IPS-20b (cell line): ENCODE data around the gene PDGFRB.

Experiments
- H3K27ac ChIP-seq: one replicate; pipeline ENCODE4 v1.5.1; 2013; ENCODE audit warnings: low read length
- H3K27me3 ChIP-seq: 2 replicates; pipeline ENCODE4 v1.6.1; 2013; ENCODE audit warnings: mild to moderate bottlenecking, low read length, inconsistent platforms; ENCODE audit not compliant: insufficient read depth
- H3K36me3 ChIP-seq: 2 replicates; pipeline ENCODE4 v1.6.1; 2013; ENCODE audit warnings: low read depth, mild to moderate bottlenecking, inconsistent platforms, low read length, moderate library complexity; ENCODE audit not compliant: insufficient read depth
- H3K4me1 ChIP-seq: 2 replicates; pipeline ENCODE4 v1.6.1; 2013; ENCODE audit warnings: mild to moderate bottlenecking, control low read depth, inconsistent platforms, low read length, moderate library complexity; ENCODE audit not compliant: insufficient read depth
- H3K4me3 ChIP-seq: 2 replicates; pipeline ENCODE4 v1.5.1; 2013; ENCODE audit warnings: mild to moderate bottlenecking, low read length, inconsistent platforms
- H3K9ac ChIP-seq: 2 replicates; pipeline ENCODE4 v1.6.1; 2013; ENCODE audit warnings: low read depth, mild to moderate bottlenecking, inconsistent platforms, low read length, moderate library complexity
- H3K9me3 ChIP-seq: 2 replicates; pipeline ENCODE4 v1.6.1; 2013; ENCODE audit warnings: mild to moderate bottlenecking, low read depth, low read length, inconsistent platforms; ENCODE audit not compliant: insufficient read depth

PDGFRB gene

GRCh38 chr5:150159741-150160179 lies 4.1 kb upstream of the PDGFRB start:
- Histone ChIP-seq H3K27ac (no peak overlapping the region), H3K4me3 (no peak overlapping the region)

GRCh38 chr5:150159031-150159430 lies 3.4 kb upstream of the PDGFRB start:
- Histone ChIP-seq H3K27ac (no peak overlapping the region), H3K9ac (no peak overlapping the region), H3K36me3 (no peaks in the 10 kb centered on the region), H3K27me3 (peaks cover 14% of the 10 kb centered on the region), H3K4me3 (no peak overlapping the region), H3K9me3 (no peaks in the 10 kb centered on the region), H3K4me1 (peaks cover 11% of the 10 kb centered on the region; the same call in 1 of the 2 replicates)

More at GRCh38 chr5:150159741-150160179, 4.1 kb upstream of the PDGFRB start:
- Histone ChIP-seq H3K27me3 (peaks cover 22% of the 10 kb centered on the region), H3K9ac (no peak overlapping the region), H3K4me1 (peaks cover 6% of the 10 kb centered on the region; the same call in 1 of the 2 replicates), H3K9me3 (no peaks in the 10 kb centered on the region), H3K36me3 (no peaks in the 10 kb centered on the region)

GRCh38 chr5:150158170-150158949 lies 2.7 kb upstream of the PDGFRB start:
- Histone ChIP-seq H3K27me3 (peaks cover 8% of the 10 kb centered on the region), H3K4me1 (peaks cover 13% of the 10 kb centered on the region), H3K36me3 (no peaks in the 10 kb centered on the region), H3K27ac (no peak overlapping the region), H3K9me3 (no peaks in the 10 kb centered on the region), H3K4me3 (no peak overlapping the region), H3K9ac (no peak overlapping the region)

DNA sequence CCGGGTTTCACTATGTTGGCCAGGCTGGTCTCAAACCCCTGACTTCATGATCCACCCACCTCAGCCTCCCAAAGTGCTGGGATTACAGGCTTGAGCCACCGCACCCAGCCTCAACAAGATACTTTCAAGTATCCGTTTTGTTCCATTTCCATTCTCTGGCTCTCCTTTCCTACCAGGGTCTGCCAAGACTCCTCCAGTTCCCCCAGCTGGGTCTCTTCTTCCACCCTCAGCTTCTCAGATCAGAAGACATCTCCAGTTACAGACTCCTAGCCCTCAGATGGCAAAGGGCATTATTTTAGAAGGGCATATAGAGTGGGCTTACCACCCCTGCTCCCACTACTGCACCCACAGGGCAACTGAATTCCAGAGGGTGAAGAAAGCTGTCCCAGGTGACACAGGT lies 1.5 kb upstream of the PDGFRB start:
- H3K9me3 ChIP-seq: no peaks in the 10 kb centered on the region
- H3K4me1 ChIP-seq: peaks cover 15% of the 10 kb centered on the region
- H3K9ac ChIP-seq: no peak overlapping the region
- H3K27ac ChIP-seq: no peak overlapping the region
- 0 out of 2 replicates have a peak, but pooled peaks cover under 1% of the 10 kb centered on the region for H3K27me3 ChIP-seq
- no peaks in the 10 kb centered on the region for H3K36me3 ChIP-seq
- H3K4me3 ChIP-seq: no peak overlapping the region

DNA sequence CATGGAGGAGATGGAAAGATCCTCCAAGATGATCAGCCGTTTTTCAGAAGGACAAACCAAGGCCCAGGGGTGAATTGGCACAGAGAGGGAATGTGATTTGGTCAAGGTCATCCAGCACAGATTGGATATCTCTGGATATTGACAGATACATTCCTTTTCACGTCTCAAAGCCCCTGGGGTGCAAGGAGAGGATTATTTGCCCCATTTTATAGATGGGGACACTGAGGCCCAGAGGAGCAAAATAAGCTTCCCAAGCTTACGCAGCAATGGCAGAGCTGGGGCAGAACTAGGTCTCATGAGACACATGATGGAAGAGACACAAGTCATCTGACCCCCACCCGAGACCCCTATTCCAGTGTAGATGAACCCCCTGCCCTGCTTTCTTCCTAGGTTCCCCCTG lies 895 bp upstream of the PDGFRB start:
- Histone ChIP-seq H3K36me3 (no peaks in the 10 kb centered on the region), H3K4me1 (peaks cover 15% of the 10 kb centered on the region), H3K4me3 (no peak overlapping the region), H3K27ac (no peak overlapping the region), H3K9me3 (no peaks in the 10 kb centered on the region), H3K27me3 (no peaks in the 10 kb centered on the region), H3K9ac (no peak overlapping the region)

DNA sequence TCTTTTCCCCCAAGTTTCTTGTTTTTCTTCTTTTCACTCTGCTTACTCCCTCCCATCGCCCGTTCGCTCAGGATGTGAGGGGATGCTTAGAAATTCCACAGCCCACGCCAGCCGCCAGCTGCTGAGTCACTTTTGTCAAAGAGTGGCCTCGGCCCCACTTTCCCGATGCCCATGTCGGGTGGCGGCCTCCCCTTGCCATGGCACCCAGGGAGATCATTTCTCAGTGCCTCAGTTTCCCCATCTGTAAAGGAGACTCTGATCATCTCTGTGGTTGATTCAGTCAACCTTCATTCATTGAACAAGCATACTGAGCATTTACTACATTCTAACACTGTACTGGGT lies 353 bp upstream of the PDGFRB start:
- no peaks in the 10 kb centered on the region for H3K36me3 ChIP-seq
- no peaks in the 10 kb centered on the region for H3K27me3 ChIP-seq
- H3K4me1 ChIP-seq: peaks cover 15% of the 10 kb centered on the region
- H3K9me3 ChIP-seq: no peaks in the 10 kb centered on the region
- peak overlapping the region; percentile 52; the same call in 1 of the 2 replicates for H3K4me3 ChIP-seq
- peak overlapping the region; percentile 40; the same call in 1 of the 2 replicates for H3K9ac ChIP-seq
- no peak overlapping the region for H3K27ac ChIP-seq

DNA sequence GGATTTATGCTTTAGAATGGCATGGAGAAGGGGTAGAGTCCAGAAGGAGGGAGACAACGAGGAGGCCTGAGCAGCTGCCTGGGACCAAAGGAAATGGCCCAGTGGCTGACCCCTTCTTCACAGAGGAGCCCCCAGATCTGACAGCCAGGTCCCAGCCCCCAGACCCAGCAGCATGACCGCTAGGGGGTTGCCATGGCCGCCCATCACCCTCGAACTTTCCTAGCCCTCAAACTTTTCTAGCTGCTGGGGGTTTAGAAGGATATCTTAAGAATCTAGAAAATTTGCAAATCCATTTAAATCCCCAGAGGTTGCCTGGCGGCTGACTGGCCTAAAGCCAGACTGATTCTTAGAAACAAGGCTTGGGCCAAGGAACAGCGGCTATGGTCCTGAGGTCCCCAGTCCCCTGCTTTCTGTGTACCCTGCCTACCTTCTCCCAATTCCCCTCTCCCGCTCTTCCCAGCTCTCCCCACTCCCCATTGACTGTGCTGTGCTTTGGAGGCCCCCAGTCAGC lies 972 bp downstream of the PDGFRB start:
- Histone ChIP-seq H3K4me1 (peaks cover 15% of the 10 kb centered on the region), H3K36me3 (no peaks in the 10 kb centered on the region), H3K9me3 (no peaks in the 10 kb centered on the region), H3K4me3 (peak overlapping the region; percentile 52; the same call in 1 of the 2 replicates), H3K27me3 (no peaks in the 10 kb centered on the region), H3K27ac (no peak overlapping the region), H3K9ac (peak overlapping the region; percentile 7; the same call in 1 of the 2 replicates)

DNA sequence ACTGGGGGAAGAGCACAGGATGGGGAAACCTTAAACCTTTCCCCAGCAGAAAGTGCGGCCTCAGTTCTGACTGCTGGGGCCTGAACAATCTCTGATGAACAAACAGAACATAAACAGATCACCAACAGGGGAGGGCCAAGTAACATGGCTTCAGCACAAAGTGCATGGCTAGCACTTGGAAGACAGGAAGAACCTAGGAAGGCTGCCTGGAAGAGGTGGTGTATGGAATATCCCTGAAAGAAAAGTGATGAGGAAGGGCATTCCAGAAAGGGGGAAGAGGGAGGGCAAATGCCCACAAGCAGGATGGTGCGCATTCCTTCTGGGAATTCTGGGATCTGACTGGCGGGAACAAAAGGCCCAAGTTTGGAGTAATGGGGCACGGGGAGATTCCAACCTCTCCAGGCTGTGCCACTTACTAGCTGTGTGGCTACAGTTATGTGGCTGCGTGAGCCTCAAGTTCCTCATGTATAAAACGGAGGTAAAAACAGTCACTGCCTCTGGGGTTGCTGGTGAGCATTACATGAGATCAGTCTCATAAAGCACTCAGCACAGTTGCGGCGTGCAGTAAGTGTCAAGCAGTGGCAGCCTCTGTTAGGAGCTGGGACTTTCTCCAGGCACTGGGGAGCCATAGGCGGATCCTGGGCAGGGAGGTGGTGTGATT lies 1.6 kb downstream of the PDGFRB start:
- H3K4me3 ChIP-seq: peak overlapping the region; percentile 52; the same call in 1 of the 2 replicates
- no peaks in the 10 kb centered on the region for H3K9me3 ChIP-seq
- no peaks in the 10 kb centered on the region for H3K27me3 ChIP-seq
- H3K9ac ChIP-seq: no peak overlapping the region; the same call in 1 of the 2 replicates
- no peak overlapping the region for H3K27ac ChIP-seq
- peaks cover 15% of the 10 kb centered on the region for H3K4me1 ChIP-seq
- no peaks in the 10 kb centered on the region for H3K36me3 ChIP-seq

DNA sequence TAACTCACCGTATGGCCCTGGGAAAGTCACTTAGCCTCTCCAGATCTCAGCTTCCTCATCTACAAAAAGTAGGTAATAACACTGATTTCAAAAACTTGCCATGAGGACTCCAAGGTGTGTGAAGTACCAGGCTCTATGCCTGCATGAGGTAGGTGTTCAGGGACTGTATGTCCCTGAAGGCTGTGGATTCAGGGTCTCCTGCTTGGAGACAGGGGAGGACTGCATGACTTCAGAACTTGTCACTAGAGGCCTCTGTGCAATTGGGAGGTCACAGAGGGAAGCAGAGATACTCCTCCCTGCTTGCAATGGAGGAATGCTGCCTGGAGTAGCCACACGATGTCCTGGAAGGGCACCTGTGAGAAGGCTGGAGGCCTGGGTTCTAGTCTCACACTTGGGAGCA lies 2.2 kb downstream of the PDGFRB start:
- Histone ChIP-seq H3K9ac (no peak overlapping the region), H3K4me3 (no peak overlapping the region), H3K9me3 (no peaks in the 10 kb centered on the region), H3K36me3 (no peaks in the 10 kb centered on the region), H3K4me1 (peaks cover 15% of the 10 kb centered on the region), H3K27ac (no peak overlapping the region), H3K27me3 (no peaks in the 10 kb centered on the region)

DNA sequence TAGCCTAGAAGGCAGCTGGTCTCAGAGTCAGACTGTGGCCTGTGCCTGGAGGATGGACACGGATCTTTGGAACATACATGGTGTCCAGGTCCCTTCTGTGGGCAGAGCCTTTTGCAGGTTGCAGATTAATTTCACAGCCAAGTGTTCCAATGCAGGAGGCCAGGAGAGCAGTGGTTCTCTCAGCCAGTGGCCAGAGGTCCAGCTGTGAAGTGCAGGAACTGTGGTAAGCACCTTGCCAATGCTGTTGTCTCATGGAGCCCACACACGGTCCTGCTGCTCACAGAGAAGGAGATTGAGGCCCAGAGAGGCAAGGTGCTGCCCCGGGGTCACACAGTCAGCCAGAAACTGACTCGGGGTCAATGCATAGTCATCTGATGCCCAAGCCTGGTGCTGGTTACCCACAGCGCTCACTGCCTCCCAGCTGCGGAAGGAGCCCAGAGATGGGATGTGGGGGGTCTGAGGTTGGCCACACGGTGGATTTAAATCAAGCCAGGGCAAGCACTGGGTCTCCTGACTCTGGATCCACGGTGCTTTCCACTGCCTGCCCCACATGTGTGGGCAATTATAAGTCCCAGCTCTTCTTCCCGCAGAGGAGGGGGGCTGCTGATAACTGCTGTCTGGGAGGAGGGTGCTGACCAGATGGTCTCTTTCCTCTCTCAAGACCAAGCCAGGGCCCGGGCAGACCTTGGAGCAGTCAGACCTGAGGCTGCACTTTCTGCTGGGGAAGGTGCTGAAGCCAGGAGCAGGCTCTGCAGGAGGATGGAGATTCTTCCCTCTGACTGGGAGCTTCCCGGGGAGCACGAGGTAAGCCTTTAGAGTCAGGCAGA lies 2.8 kb downstream of the PDGFRB start:
- no peak overlapping the region for H3K9ac ChIP-seq
- no peaks in the 10 kb centered on the region for H3K36me3 ChIP-seq
- H3K4me1 ChIP-seq: peaks cover 15% of the 10 kb centered on the region
- no peaks in the 10 kb centered on the region for H3K27me3 ChIP-seq
- no peaks in the 10 kb centered on the region for H3K9me3 ChIP-seq
- H3K4me3 ChIP-seq: no peak overlapping the region
- no peak overlapping the region for H3K27ac ChIP-seq

- H3K4me3 ChIP-seq: no peak overlapping the region
- no peaks in the 10 kb centered on the region for H3K9me3 ChIP-seq
- peaks cover 12% of the 10 kb centered on the region for H3K4me1 ChIP-seq
- no peaks in the 10 kb centered on the region for H3K27me3 ChIP-seq
- H3K9ac ChIP-seq: no peak overlapping the region
- H3K36me3 ChIP-seq: no peaks in the 10 kb centered on the region
- H3K27ac ChIP-seq: no peak overlapping the region
Observed at GRCh38 chr5:150149618-150150017, 6.0 kb downstream of the PDGFRB start.
